Measurements from ENCODE around the gene GMCL2.
"Not testable (repeated sequence)": the region's sequence is repeated elsewhere in the genome, so short reads cannot be mapped to it uniquely, and the experiment has no call there.

Gene GMCL2

DNA sequence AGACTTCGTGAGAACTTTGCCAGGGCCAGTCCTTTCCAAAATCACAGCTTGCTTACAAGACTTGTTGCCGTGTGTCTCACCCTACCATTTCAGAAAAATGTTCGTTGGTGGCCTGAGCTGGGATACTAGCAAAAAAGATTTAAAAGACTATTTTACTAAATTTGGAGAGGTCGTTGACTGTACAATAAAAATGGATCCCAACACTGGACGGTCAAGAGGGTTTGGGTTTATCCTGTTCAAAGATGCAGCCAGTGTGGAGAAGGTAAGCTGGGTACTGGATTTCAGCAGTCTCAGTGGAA lies 18.5 kb upstream of the GMCL2 start:
- no peak for DNase-seq

DNA sequence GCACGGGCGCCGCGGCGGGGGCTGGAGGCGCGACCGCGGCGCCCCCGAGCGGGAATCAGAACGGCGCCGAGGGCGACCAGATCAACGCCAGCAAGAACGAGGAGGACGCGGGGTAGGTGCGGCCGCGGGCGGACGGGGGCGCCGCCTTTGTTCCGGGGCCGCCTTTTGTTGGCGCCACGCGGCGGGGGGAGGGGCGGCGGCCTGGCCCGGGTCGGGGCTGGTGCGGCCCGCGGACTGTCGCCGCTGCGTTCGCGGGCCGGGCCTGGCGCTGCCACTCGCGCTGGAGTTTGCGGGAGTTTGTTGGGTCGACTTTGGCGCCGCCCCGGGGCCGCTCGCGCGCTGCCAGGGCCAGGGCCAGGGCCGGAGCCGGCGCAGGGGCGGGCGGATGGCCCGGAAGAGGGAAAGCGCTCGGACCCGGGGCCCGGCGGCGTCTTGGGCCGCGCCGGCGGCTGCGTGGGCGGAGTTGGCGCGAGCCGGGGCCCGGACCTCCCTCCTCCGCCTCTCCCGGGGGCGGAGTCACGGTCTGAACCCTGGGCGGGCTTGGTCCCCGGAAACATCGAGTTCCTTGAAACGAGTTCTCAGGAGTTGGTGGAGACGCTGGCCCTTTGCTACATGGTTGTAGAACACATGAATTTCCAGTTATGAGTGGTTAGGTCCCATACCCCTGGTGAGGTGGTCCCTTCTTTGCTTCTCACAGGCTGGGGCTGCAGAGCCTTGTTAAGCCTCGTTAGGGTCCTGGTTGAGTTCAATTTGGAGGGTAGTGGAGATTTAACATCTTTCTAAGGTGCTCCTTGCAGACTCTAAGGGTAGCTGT lies 18.0 kb upstream of the GMCL2 start:
- peak; percentile 78 for DNase-seq

DNA sequence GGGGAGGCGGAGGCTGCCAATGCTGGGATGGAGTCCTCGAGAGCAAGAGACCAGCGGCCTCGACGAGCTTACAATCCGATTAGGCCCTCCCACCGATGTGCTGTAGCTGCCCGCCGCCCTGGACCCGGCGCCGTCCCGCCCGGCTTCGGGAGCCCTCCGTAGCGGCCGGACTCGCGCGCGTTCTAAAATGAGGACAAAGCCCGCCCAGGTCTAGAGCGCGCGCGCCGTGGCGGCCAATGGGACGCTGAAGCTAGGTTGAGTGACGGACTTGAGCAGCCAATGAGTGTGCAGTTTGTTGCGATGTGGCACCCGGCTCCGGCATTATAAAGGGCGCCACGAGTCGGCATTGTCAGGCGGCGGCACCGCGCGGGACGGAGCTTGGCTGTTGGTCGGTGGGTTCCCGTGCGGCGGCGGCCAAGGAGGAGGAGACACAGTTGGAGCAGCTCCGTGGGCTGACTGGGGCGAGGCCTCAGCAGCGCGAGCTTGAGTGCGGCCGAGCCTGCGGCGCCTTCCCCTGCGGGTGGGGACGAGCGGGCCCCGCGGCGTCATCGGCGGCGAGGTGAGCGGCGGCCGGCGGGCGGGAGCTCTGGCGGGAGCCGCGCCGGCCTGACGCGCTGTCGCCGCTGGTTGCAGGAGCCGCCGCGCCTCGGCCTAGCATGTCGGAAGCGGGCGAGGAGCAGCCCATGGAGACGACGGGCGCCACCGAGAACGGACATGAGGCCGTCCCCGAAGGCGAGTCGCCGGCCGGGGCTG lies 17.2 kb upstream of the GMCL2 start, which contains the start of gene HNRNPAB:
HNRNPAB (plus strand) TSS at position 352 of the 753 bp plus-strand sequence; CDS start at position 657, 305 bp downstream.
- DNase-seq: peak; percentile 96

DNA sequence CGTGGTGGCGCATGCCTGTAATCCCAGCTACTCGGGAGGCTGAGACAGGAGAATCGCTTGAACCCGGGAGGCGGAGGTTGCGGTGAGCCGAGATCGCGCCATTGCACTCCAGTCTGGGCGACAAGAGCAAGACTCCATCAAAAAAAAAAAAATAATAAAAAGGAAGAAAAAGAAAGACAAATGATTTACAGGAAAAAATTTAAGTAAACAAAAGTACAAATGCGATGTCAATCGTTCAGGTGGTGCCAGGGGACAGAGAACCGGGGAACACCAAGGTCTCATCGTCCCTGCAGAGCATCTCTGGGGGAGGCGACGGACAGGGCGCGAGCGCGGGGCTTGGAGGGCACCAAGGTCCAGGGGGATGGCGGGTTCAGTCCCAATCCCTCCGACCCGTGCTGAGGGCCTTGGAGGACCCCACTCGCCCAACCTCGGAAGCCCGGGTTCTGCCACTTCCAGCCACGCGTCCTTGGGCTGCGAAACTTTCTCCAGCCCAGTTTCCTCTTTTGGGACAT lies 16.6 kb upstream of the GMCL2 start:
- no peak for DNase-seq

DNA sequence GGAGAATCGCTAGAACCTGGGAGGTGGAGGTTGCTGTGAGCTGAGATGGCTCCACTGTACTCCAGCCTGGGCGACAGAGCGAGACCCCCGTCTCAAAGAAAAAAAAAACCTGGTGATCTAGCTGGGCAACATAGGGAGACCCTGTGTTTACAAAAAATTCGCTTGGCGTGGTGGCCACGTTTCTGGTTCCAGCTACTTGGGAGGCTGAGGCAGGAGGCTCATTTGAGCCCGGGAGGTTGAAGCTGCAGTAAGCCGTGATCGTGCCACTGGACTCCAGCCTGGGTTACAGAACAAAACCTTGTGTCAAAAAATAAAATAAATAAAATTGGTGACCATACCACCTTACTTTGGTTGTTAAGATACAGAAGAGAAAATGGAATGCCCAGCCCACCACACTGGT lies 15.4 kb upstream of the GMCL2 start:
- DNase-seq: no peak

DNA sequence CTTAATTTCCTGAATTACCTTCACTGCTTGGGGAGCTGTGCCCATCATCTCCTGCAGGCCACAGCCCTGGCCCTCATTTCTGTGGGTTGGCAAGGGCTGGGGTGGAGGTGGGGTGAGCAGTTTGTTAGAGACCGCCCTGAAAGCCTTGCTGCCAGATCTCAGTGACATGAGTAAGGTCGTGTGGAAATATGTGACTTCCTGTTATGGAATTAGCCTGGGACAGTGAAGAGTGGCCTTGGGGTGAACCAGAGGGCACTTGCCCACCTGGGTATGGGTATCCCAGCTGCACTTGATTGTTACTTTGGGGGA lies 14.7 kb upstream of the GMCL2 start:
- peak; percentile 26 for DNase-seq

DNA sequence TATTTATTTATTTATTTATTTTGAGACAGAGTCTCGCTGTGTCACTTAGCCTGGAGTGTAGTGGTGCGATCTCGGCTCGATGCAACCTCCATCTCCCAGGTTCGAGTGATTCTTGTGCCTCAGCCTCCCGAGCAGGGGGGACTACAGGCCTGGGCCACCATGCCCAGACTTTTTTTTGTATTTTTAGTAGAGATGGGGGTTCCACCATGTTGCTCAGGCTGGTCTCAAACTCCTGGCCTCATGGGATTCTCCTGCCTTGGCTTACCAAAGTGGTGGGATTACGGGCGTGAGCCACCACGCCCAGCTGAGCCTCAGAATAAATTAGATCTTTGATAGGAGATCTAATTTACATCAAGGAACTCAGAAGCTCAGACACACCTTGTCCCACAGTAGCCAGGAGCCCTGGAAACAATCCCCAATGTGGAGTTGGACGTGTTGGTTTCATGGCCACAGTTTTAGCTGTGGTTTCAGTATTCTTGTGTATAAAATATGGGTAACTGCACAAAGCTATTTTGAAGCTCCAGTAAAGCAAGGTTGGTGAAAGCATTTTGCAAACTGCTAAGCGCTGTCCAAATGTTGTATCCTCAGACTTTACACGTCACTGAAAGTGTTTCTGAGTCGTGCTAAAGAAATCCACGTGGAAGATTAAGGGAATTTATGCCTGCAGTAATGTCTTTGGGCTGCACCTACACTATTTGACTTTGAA lies 14.2 kb upstream of the GMCL2 start:
- peak; percentile 40 for DNase-seq

DNA sequence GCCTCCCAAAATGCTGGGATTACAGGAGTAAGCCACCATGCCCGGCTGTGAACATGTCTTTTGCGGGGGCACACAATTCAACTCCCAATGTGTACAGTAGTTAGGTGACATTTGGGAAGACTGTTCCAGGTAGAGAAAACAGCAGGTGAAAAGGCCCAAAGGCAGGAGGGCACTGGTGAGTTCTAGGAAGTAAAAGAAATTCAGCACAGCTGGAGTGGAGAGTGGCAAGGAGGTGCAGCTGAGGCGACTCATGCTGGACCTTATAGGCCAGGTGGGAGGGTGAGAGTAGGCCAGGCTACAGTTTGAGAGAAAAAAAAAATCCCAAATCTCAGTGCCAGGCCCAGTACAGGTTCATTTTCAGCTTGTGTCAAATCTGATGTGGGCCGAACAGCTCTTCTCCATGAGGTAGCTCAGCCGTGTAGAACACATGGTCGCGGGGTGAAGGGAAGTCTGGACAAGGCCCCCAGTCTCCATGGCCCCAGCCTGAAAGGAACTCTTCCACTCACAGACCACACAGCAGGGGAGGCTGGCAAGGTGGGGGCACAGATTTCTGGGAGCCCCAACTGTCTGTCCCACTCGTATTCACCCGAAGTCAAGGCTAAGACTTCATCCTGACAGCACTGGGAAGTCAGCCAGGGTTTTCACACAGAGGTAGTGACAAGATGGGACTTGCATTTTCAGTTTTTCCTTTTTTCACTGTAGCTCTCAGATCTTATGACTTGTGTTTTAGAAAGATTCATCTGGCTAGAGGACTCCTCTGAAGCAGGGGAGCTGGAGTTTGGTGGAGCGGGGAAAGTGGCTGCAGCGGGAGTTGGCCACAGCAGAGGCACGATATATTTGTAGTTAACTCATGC lies 12.6 kb upstream of the GMCL2 start:
- DNase-seq: no peak

DNA sequence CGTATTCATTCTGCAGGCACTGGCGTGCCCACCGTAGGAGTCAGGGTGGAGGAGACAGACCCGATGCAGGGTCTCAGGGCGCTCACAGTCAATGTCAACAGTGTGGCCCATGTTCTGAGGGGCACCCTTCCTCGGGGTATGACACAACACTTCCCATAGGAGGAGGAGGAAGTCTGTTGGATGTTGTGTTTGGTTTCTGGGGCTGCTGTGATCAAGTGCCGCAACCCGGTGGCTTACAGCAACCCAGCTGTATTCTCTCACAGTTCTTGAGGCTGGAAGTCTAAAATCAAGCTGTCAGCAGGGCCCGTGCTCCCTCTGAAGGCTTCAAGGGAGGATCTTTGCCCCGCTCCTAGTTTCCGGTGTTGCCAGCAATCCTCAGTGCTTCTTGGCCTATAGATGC lies 11.5 kb upstream of the GMCL2 start:
- no peak for DNase-seq

DNA sequence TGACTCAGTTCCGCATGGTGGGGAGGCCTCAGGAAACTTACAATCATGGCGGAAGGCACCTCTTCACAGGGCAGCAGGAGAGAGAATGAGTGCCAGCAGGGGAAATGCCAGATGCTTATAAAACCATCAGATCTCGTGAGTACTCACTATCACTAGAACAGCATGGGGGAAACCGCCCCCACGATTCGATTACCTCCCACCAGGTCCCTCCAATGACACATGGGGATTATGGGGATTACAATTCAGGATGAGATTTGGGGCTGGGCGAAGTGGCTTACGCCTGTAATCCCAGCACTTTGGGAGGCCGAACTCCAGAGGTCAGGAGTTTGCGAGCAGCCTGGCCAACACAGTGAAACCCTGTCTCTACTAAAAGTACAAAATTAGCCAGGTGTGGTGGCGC lies 11.0 kb upstream of the GMCL2 start:
- DNase-seq: not testable (repeated sequence)

DNA sequence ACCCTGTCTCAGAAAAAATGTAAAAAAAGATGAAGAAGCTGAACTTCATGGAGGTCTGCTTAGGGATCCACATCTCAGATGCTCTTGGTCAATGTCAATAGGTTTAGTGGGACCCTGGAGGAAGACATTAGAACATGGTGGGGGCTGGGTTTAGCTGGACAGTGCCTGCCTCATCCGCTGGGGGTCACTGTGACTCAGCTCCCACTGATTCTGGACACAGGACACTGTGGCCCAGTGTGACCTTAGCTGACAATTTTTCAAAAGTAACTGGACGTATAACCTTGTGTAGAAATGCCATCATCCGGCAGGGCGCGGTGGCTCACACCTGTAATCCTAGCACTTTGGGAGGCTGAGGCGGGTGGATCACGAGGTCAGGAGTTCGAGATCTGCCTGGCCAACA lies 9.8 kb upstream of the GMCL2 start:
- DNase-seq: no peak

DNA sequence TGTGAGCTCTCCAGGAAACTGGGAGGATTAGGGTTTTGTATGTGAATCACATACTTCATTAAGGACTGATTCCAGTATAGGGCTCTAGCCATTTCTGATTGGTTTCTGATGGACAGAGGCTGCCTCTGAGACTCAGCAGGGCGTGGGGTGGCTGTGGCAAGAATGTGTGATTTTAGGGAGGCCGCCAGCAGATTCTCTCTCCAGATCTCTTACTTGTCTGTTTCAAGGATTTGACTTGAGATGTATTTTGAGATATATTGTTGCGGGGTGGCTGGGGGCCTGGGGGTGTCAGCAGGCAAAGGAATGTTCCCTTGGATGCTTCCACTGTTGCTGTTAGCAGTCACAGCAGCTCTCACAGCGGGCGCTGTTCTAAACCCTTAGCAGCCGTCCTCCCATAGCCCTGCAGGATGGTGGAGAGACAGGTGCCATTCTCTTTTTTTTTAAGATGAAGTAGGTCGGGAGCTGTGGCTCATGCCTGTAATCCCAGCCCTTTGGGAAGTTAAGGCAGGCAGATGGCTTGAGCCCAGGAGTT lies 9.2 kb upstream of the GMCL2 start:
- no peak for DNase-seq

DNA sequence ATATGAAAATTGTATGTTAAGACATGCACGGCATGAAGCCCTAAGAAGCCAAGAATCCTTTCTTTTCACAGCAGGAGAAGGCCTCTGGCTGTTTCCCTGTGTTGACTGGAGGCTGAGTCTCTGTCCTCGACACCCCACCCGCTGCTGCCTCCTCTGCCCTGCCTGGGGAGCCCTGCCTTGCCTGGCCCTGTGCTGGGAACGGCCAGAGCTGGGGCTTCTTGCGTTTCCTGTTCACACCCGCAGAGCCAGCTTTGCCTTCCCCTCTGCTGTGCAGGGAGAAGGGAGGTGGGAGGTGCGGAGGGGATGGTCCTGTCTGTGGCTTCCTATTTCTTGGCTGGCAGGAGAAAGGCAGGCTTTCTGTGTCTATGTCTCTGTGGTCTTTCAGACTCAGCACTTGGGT lies 6.9 kb upstream of the GMCL2 start:
- no peak for DNase-seq

DNA sequence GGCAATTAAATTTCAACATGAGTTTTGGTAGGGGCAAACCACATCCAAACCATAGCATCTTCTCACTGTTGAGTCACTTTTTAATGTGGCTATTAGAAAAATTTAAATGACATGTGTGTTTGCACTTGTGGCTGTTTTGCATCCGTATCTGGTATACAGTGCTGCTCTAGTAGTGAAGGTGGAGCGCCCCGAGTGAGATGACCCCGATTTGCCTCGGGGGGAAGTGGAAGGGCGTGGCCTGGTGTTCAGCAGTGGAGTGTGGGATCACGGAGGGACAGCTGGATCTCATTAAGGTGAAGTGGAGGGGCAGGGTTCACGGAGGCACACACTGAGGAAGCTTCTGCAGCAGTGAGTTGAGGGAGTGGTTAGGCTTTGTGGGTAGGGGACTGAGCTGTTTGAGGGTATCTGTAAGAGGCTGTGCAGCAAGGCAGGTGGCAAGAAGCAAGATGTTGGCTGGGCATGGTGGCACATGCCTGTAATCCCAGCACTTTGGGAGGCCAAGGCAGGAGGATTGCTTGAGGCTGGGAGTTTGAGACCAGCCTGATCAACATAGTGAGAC lies 6.2 kb upstream of the GMCL2 start:
- DNase-seq: no peak

DNA sequence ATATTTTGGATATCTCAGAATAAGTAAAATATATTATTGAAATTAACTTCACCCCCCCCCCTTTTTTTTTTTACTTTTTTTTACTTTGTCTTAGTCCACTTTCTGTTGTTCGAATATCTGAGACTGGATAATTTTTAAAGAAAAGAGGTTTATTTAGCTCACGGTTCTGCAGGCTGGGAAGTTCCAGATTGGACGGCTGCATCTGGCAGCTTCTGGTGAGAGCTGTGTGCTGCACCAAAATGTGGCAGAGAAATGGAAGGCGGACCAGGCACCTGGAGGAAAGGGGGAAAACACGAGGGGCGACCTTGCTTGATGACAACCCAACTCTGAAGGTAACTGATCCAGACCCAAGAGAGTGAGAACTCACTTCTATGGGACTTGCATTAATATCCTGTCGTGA lies 5.6 kb upstream of the GMCL2 start:
- no peak for DNase-seq

DNA sequence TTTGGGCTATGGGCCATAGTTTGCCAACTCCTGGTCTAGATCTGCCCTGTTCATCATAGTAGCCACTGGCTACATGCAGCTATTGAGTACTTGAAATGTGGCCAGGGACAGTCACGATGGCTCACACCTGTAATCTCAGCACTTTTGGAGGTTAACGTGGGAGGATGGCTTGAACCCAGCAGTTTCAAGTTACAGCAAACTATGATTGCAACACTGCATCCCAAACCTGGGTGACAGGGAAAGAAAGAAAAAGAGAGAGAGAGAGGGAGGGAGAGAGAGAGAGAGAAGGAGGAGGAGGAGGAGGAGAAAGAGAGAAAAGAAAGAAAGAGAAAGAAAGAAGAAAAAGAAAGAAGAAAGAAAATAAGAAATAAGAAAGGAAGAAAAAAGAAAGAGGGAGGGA lies 5.1 kb upstream of the GMCL2 start:
- no peak for DNase-seq

DNA sequence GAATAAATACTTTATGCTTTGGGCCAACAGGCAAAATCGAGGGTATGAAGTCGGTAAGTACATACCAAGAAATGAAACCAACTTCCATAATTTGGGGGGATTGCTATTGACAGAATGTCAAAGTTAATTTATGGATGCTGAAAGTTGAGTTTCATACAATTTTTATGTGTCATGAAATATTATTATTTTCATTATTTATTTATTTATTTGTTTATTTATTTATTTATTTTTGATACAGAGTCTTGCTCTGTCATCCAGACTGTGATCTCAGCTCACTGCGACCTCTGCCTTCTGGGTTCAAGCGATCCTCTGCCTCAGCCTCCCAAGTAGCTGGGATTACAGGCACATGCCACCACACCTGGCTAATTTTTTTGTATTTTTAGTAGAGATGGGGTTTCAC lies 4.5 kb upstream of the GMCL2 start:
- DNase-seq: no peak

DNA sequence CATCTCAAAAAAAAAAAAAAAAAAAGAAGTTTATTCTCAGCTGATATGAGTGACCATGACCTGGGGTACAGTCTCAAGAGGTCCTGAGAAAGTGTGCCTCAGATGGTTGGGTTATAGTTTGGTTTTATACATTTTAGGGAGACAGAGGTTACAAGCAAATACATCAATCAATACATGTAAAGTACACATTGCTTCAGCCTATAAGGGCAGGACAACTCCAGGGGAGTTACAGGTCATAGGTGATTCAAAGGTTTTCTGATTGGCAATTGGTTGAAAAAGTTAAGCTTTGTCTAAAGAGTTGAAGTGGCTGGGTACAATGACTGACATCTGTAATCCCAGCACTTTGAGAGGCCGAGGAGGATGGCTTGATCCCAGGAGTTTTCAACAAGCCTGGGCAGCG lies 2.3 kb upstream of the GMCL2 start:
- no peak for DNase-seq

DNA sequence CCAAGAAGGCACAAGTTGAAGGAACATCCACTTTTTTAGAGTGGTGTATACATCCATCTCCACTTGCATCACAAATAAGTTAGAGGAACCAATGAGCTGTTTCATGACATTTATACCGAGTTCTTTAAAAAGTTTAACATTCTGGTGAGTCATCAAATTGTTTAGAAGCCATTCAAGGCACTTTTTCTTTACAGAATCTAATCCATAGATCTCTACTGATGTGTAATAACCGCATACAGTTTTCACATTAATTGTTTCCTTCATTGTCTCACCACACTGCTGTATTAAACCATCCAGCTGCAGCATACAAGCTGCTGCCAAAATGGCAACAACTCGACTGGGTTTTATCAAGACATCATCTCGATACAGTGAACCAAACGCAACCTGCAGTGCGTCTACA lies 744 bp downstream of the GMCL2 start:
- peak; percentile 69 for DNase-seq

DNA sequence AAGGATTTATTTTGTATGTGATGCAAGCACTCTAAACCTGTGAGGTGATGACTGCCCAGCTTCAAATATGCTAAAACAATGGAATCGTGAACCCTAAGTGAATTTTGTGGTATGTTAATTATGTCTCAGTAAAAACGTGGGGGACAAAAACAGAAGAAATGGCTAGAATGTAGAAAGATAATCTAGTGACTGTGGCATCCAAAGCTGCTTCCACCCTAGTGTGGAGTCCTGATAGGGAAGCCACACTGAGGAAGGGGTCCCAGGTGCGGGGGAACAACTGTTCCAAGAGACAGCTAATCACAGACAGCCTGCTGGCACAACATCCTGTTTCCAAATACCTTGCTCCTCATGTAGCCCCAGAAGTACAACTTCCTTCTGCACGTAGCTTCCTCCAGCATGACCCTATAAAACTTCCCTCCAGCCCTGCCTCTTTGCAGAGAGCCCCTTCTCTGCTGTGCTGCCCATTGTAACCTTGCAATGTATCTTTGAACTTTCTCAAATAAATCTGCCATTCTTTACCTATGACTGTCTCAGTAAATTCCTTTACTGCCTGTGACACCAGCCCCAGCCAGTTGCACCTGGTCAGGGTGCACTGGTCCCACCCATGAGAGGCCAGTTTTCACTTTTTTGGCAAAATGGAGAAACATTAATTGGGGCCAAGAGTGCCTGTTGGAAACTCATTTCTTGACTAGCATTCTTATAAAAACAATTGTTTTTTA lies 4.9 kb downstream of the GMCL2 start:
- DNase-seq: no peak

DNA sequence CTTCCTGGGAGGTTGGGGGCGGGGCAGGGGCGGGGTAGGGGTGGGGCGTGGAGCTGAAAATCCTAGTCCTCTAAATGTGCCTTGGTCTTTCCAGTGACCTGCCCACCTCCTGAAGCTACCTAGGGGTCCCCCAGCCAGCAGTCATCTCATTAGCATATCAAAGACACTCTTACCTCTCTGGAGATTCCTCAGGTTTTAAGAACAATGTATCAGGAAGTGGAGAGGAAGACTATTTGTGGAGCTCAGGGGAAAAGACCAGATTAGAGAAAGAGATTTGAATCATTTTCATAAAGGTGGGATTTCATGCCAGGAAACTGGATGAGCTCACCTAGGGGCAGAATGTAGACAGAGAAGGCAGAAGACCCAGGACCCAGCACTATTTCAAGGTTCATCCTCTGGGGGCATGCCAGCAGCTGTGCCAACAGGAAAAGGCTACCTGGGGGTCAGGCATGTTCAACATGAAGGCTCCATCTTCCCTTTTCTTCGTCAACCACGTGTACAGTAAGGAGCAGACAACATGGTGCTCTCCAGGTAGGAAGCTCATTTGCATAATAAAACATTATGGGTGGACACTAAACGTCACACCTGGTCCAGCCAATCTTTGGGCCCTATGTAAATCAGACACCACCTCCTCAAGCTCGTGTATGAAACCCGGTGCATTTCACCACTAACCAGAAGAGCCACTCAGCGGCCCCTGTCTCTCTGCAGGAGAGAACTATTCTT lies 6.9 kb downstream of the GMCL2 start:
- DNase-seq: no peak

Measured in fibroblast of skin of right biceps (primary cell).